Neural progenitor cell (in vitro differentiated cells): ENCODE measurements around the gene TMCO5A. TPM values are rescaled to one million over a fixed set of nuclear protein-coding genes. Genes with fewer than 3 reads are reported as not detected.

Experiments
- DNase-seq: peaks from one replicate; pipeline ENCODE4 v3.0.0-alpha.2; 2016; ENCODE audit warnings: low spot score
- H2AFZ ChIP-seq: fragments of 200-600 bp; sonication (generic); replicated peaks from 2 replicates; pipeline ENCODE4 v1.6.1; 2016; ENCODE audit warnings: antibody characterized with exemption
- H3F3A ChIP-seq: fragments of 200-600 bp; sonication (generic); 2 replicates; pipeline ENCODE4 v1.6.1; 2016; ENCODE audit warnings: antibody characterized with exemption, low read depth
- H3K27ac ChIP-seq: fragments of 200-600 bp; sonication (generic); 2 replicates; pipeline ENCODE4 v1.5.1; 2016; ENCODE audit warnings: mild to moderate bottlenecking
- H3K27me3 ChIP-seq: fragments of 200-600 bp; sonication (generic); 2 replicates; pipeline ENCODE4 v1.6.1; 2016; ENCODE audit warnings: mild to moderate bottlenecking, moderate library complexity
- H3K36me3 ChIP-seq: fragments of 200-600 bp; sonication (generic); 2 replicates; pipeline ENCODE4 v1.5.1; 2016
- H3K4me1 ChIP-seq: fragments of 200-600 bp; sonication (generic); 2 replicates; pipeline ENCODE4 v1.6.1; 2016; ENCODE audit warnings: mixed run types
- H3K4me2 ChIP-seq: fragments of 200-600 bp; sonication (generic); 2 replicates; pipeline ENCODE4 v1.6.1; 2016
- H3K4me3 ChIP-seq: fragments of 200-600 bp; sonication (generic); 2 replicates; pipeline ENCODE4 v1.5.1; 2016
- H3K79me2 ChIP-seq: fragments of 200-600 bp; sonication (generic); 2 replicates; pipeline ENCODE4 v1.6.1; 2016; ENCODE audit warnings: low read depth
- H3K9ac ChIP-seq: fragments of 200-600 bp; sonication (generic); 2 replicates; pipeline ENCODE4 v1.6.1; 2016
- H3K9me3 ChIP-seq: fragments of 200-600 bp; sonication (generic); 2 replicates; pipeline ENCODE4 v1.5.1; 2016; ENCODE audit warnings: low read depth
- H4K20me1 ChIP-seq: fragments of 200-600 bp; sonication (generic); 2 replicates; pipeline ENCODE4 v1.6.1; 2016; ENCODE audit warnings: low read depth
- H3K27ac Mint-ChIP-seq: 3 replicates; pipeline ENCODE4 v1.8.0; 2021; ENCODE audit warnings: mixed read lengths
- H3K27me3 Mint-ChIP-seq: 2 replicates; pipeline ENCODE4 v1.8.0; 2022; ENCODE audit warnings: low read depth, mild to moderate bottlenecking, inconsistent platforms, moderate library complexity, mixed read lengths; ENCODE audit not compliant: insufficient read depth
- H3K36me3 Mint-ChIP-seq: 3 replicates; pipeline ENCODE4 v1.8.0; 2021; ENCODE audit warnings: mixed read lengths
- H3K4me1 Mint-ChIP-seq: 3 replicates; pipeline ENCODE4 v1.8.0; 2021; ENCODE audit warnings: mixed read lengths
- H3K4me3 Mint-ChIP-seq: 3 replicates; pipeline ENCODE4 v1.8.0; 2021; ENCODE audit warnings: mild to moderate bottlenecking, moderate library complexity, mixed read lengths
- H3K9me3 Mint-ChIP-seq: 3 replicates; pipeline ENCODE4 v1.8.0; 2020; ENCODE audit warnings: mixed read lengths
- EZH2 ChIP-seq: fragments of 200-600 bp; sonication (generic); IDR thresholded peaks from 2 replicates; pipeline ENCODE4 v1.6.1; 2017; ENCODE audit warnings: antibody characterized with exemption, mild to moderate bottlenecking, moderate library complexity
- EZH2phosphoT487 ChIP-seq: fragments of 200-600 bp; sonication (generic); IDR thresholded peaks from 2 replicates; pipeline ENCODE4 v1.6.1; 2017; ENCODE audit warnings: antibody characterized with exemption
- total RNA-seq: library from RNA; depleted of rRNA; stranded (reverse); fragments of >200 nt; gene quantifications from 2 replicates; pipeline ENCODE4 v1.2.3, GENCODE V29; 2015; ENCODE audit warnings: low replicate concordance
- TF ChIP-seq, protein P1 (sequence below): fragments of 200-600 bp; sonication (generic); IDR thresholded peaks from 2 replicates; pipeline ENCODE4 v1.5.1; 2017; ENCODE audit warnings: antibody characterized with exemption, mild to moderate bottlenecking

The TMCO5A gene
- total RNA-seq, 1 donor from 2014 or later: not detected

GRCh38 chr15:37978231-37978630 lies 43.8 kb downstream of the TMCO5A start:
- H3K27ac ChIP-seq: no peak overlapping the region
- H3K36me3 ChIP-seq: no peaks in the 10 kb centered on the region
- no peaks in the 10 kb centered on the region for H3F3A ChIP-seq
- no peak overlapping the region for H2AFZ ChIP-seq
- H3K27me3 Mint-ChIP-seq: no peaks in the 10 kb centered on the region
- peaks cover 2% of the 10 kb centered on the region for H3K9me3 Mint-ChIP-seq
- TF ChIP-seq EZH2phosphoT487 (no peak), EZH2 (no peak)
- TF ChIP-seq, protein P1, sequence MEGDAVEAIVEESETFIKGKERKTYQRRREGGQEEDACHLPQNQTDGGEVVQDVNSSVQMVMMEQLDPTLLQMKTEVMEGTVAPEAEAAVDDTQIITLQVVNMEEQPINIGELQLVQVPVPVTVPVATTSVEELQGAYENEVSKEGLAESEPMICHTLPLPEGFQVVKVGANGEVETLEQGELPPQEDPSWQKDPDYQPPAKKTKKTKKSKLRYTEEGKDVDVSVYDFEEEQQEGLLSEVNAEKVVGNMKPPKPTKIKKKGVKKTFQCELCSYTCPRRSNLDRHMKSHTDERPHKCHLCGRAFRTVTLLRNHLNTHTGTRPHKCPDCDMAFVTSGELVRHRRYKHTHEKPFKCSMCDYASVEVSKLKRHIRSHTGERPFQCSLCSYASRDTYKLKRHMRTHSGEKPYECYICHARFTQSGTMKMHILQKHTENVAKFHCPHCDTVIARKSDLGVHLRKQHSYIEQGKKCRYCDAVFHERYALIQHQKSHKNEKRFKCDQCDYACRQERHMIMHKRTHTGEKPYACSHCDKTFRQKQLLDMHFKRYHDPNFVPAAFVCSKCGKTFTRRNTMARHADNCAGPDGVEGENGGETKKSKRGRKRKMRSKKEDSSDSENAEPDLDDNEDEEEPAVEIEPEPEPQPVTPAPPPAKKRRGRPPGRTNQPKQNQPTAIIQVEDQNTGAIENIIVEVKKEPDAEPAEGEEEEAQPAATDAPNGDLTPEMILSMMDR: no peak
- H3K4me2 ChIP-seq: no peak overlapping the region
- no peaks in the 10 kb centered on the region for H3K4me1 ChIP-seq
- no peaks in the 10 kb centered on the region for H3K9me3 ChIP-seq
- no peak overlapping the region for H3K4me3 Mint-ChIP-seq
- no peaks in the 10 kb centered on the region for H3K36me3 Mint-ChIP-seq
- DNase-seq: no peak
- no peaks in the 10 kb centered on the region for H4K20me1 ChIP-seq
- no peak overlapping the region for H3K27ac Mint-ChIP-seq
- H3K9ac ChIP-seq: no peak overlapping the region
- no peaks in the 10 kb centered on the region for H3K4me1 Mint-ChIP-seq
- H3K4me3 ChIP-seq: no peak overlapping the region
- no peaks in the 10 kb centered on the region for H3K27me3 ChIP-seq
- no peaks in the 10 kb centered on the region for H3K79me2 ChIP-seq

- no peak overlapping the region for H3K9ac ChIP-seq
- H3K4me1 Mint-ChIP-seq: no peaks in the 10 kb centered on the region
- no peak overlapping the region for H3K27ac ChIP-seq
- H3K4me3 Mint-ChIP-seq: no peak overlapping the region
- no peaks in the 10 kb centered on the region for H4K20me1 ChIP-seq
- H3K9me3 ChIP-seq: no peaks in the 10 kb centered on the region
- no peak for DNase-seq
- no peaks in the 10 kb centered on the region for H3K27me3 ChIP-seq
- no peaks in the 10 kb centered on the region for H3K79me2 ChIP-seq
- no peak overlapping the region for H3K4me3 ChIP-seq
- H3K36me3 Mint-ChIP-seq: no peaks in the 10 kb centered on the region
- TF ChIP-seq EZH2 (no peak), EZH2phosphoT487 (no peak)
- TF ChIP-seq, protein P1: no peak
- no peak overlapping the region for H3K4me2 ChIP-seq
- no peak overlapping the region for H3K27ac Mint-ChIP-seq
- H3K9me3 Mint-ChIP-seq: peaks cover 2% of the 10 kb centered on the region
- no peaks in the 10 kb centered on the region for H3K27me3 Mint-ChIP-seq
- no peaks in the 10 kb centered on the region for H3F3A ChIP-seq
- H2AFZ ChIP-seq: no peak overlapping the region
- no peaks in the 10 kb centered on the region for H3K36me3 ChIP-seq
- H3K4me1 ChIP-seq: no peaks in the 10 kb centered on the region
Observed at GRCh38 chr15:37979671-37980409, 45.4 kb downstream of the TMCO5A start.

- H3K27ac Mint-ChIP-seq: no peak overlapping the region
- Histone ChIP-seq H3K27ac (no peak overlapping the region), H3K9me3 (no peaks in the 10 kb centered on the region), H3K9ac (no peak overlapping the region), H3K4me3 (no peak overlapping the region), H3K27me3 (no peaks in the 10 kb centered on the region), H2AFZ (no peak overlapping the region), H3K79me2 (no peaks in the 10 kb centered on the region), H3K4me1 (no peaks in the 10 kb centered on the region), H3F3A (no peaks in the 10 kb centered on the region), H3K4me2 (no peak overlapping the region), H4K20me1 (no peaks in the 10 kb centered on the region), H3K36me3 (no peaks in the 10 kb centered on the region)
- no peaks in the 10 kb centered on the region for H3K27me3 Mint-ChIP-seq
- no peak overlapping the region for H3K4me3 Mint-ChIP-seq
- no peak for DNase-seq
- H3K36me3 Mint-ChIP-seq: no peaks in the 10 kb centered on the region
- TF ChIP-seq EZH2 (no peak), EZH2phosphoT487 (no peak)
- TF ChIP-seq, protein P1: no peak
- H3K9me3 Mint-ChIP-seq: peaks cover 2% of the 10 kb centered on the region
- no peaks in the 10 kb centered on the region for H3K4me1 Mint-ChIP-seq
Observed at GRCh38 chr15:37981201-37981600, 46.8 kb downstream of the TMCO5A start.
